WTC11 (cell line): ENCODE results near the gene NXPE3. TPM values are rescaled to one million over a fixed set of nuclear protein-coding genes. Genes with fewer than 3 reads are reported as not detected.

Source experiments
- ATAC-seq: fragments of 200-7000 bp; cut with Tn5 transposase; 2 replicates; pipeline ENCODE4 v1.10.0; 2021; ENCODE audit warnings: mild to moderate bottlenecking, moderate library complexity
- CTCF ChIA-PET: fragments of 300-600 bp; sonication (Branson Sonifier 250); formaldehyde crosslinking; loops from one replicate; lab custom pipeline; 2021; ENCODE audit warnings: antibody characterized with exemption; lab: Charles Lee
- POLR2A ChIA-PET: fragments of 350-600 bp; sonication (Branson Sonifier 250); formaldehyde crosslinking; loops from one replicate; lab custom pipeline; 2021; ENCODE audit warnings: antibody characterized with exemption; lab: Charles Lee
- DNase-seq: peaks from one replicate; pipeline ENCODE4 v3.0.0; 2021; ENCODE audit warnings: low spot score
- H3K27ac Mint-ChIP-seq: 2 replicates; pipeline ENCODE4 v1.8.0; 2021; ENCODE audit warnings: mixed read lengths
- H3K27me3 Mint-ChIP-seq: 2 replicates; pipeline ENCODE4 v1.8.0; 2021; ENCODE audit warnings: low read depth, mild to moderate bottlenecking, moderate library complexity, mixed read lengths
- H3K36me3 Mint-ChIP-seq: 2 replicates; pipeline ENCODE4 v1.8.0; 2021; ENCODE audit warnings: mixed read lengths
- H3K4me1 Mint-ChIP-seq: 2 replicates; pipeline ENCODE4 v1.8.0; 2022; ENCODE audit warnings: mixed read lengths
- H3K4me3 Mint-ChIP-seq: 2 replicates; pipeline ENCODE4 v1.8.0; 2021; ENCODE audit warnings: mild to moderate bottlenecking, moderate library complexity, mixed read lengths
- H3K9me3 Mint-ChIP-seq: 2 replicates; pipeline ENCODE4 v1.8.0; 2021; ENCODE audit warnings: mixed read lengths
- ARID4B ChIP-seq: sonication (generic); formaldehyde crosslinking; IDR thresholded peaks from 2 replicates; pipeline ENCODE4 v1.8.0; 2023; ENCODE audit warnings: missing genetic modification reagents, mild to moderate bottlenecking, borderline replicate concordance
- ATF1 ChIP-seq: sonication (generic); formaldehyde crosslinking; IDR thresholded peaks from 2 replicates; pipeline ENCODE4 v1.8.1; 2023; ENCODE audit warnings: mild to moderate bottlenecking, moderate library complexity, missing genetic modification reagents
- ELF4 ChIP-seq: sonication (generic); formaldehyde crosslinking; IDR thresholded peaks from 2 replicates; pipeline ENCODE4 v1.8.1; 2022; ENCODE audit warnings: low read depth, mild to moderate bottlenecking, moderate library complexity, missing genetic modification reagents
- ERG ChIP-seq: fragments of 250-450 bp; sonication (Bioruptor Pico); IDR thresholded peaks from 2 replicates; pipeline ENCODE4 v1.8.0; 2021; ENCODE audit warnings: mild to moderate bottlenecking
- KAT7 ChIP-seq: sonication (generic); formaldehyde crosslinking; IDR thresholded peaks from 2 replicates; pipeline ENCODE4 v1.8.1; 2023; ENCODE audit warnings: missing genetic modification reagents, mild to moderate bottlenecking, borderline replicate concordance
- NFE2L1 ChIP-seq: sonication (generic); formaldehyde crosslinking; IDR thresholded peaks from 2 replicates; pipeline ENCODE4 v1.8.1; 2023; ENCODE audit warnings: missing genetic modification reagents
- NR3C1 ChIP-seq: sonication (generic); formaldehyde crosslinking; conservative IDR thresholded peaks from 2 replicates; pipeline ENCODE4 v1.8.1; 2023; ENCODE audit warnings: low read depth, mild to moderate bottlenecking, missing genetic modification reagents
- SOX15 ChIP-seq: fragments of 250-450 bp; sonication (Bioruptor Pico); IDR thresholded peaks from 2 replicates; pipeline ENCODE4 v1.9.0; 2021; ENCODE audit warnings: mild to moderate bottlenecking
- TEAD4 ChIP-seq: sonication (generic); formaldehyde crosslinking; IDR thresholded peaks from 2 replicates; pipeline ENCODE4 v1.8.0; 2022; ENCODE audit warnings: mild to moderate bottlenecking, missing genetic modification reagents
- total RNA-seq: library from RNA; stranded (reverse); gene quantifications from 3 replicates; pipeline ENCODE4 v1.2.3, GENCODE V29; 2021
- TF ChIP-seq, protein P1 (sequence below): sonication (generic); formaldehyde crosslinking; IDR thresholded peaks from 2 replicates; pipeline ENCODE4 v1.8.0; 2022; ENCODE audit warnings: mild to moderate bottlenecking, missing genetic modification reagents
- TF ChIP-seq, protein P2 (sequence below): fragments of 250-450 bp; sonication (Bioruptor Pico); IDR thresholded peaks from 2 replicates; pipeline ENCODE4 v1.9.0; 2021; ENCODE audit warnings: moderate library complexity, mild to moderate bottlenecking, inconsistent platforms, borderline replicate concordance
- TF ChIP-seq, protein P3 (sequence below): sonication (generic); formaldehyde crosslinking; IDR thresholded peaks from 2 replicates; pipeline ENCODE4 v1.8.1; 2023; ENCODE audit warnings: mild to moderate bottlenecking, moderate library complexity, missing genetic modification reagents
- TF ChIP-seq, protein P4 (sequence below): sonication (generic); formaldehyde crosslinking; IDR thresholded peaks from 2 replicates; pipeline ENCODE4 v1.8.0; 2023; ENCODE audit warnings: mild to moderate bottlenecking, missing genetic modification reagents
- TF ChIP-seq, protein P5 (sequence below): sonication (generic); formaldehyde crosslinking; IDR thresholded peaks from 2 replicates; pipeline ENCODE4 v1.8.0; 2022; ENCODE audit warnings: missing genetic modification reagents
- TF ChIP-seq, protein P6 (sequence below): sonication (generic); formaldehyde crosslinking; IDR thresholded peaks from 2 replicates; pipeline ENCODE4 v1.8.0; 2022; ENCODE audit warnings: mild to moderate bottlenecking, missing genetic modification reagents

The NXPE3 gene
- total RNA-seq, 1 experiment from 2014 or later = 13.9 TPM

- CTCF ChIA-PET = no interaction called here
- Mint-ChIP-seq H3K4me1 (peaks cover 60% of the 10 kb centered on the region), H3K4me3 (no peak overlapping the region), H3K9me3 (peaks cover 8% of the 10 kb centered on the region), H3K27ac (no peak overlapping the region), H3K36me3 (peaks cover 7% of the 10 kb centered on the region; the same call in 1 of the 2 replicates)
- DNase-seq (no peak), ATAC-seq (no peak)
- TF ChIP-seq, protein P1, sequence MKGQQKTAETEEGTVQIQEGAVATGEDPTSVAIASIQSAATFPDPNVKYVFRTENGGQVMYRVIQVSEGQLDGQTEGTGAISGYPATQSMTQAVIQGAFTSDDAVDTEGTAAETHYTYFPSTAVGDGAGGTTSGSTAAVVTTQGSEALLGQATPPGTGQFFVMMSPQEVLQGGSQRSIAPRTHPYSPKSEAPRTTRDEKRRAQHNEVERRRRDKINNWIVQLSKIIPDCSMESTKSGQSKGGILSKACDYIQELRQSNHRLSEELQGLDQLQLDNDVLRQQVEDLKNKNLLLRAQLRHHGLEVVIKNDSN (CRISPR knock-in tag) = no peak
- TF ChIP-seq NFE2L1 (no peak), ELF4 (CRISPR knock-in tag) (no peak), ATF1 (CRISPR knock-in tag) (no peak), NR3C1 (no peak)
- TF ChIP-seq, protein P2, sequence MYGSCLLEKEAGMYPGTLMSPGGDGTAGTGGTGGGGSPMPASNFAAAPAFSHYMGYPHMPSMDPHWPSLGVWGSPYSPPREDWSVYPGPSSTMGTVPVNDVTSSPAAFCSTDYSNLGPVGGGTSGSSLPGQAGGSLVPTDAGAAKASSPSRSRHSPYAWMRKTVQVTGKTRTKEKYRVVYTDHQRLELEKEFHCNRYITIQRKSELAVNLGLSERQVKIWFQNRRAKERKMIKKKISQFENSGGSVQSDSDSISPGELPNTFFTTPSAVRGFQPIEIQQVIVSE (CRISPR knock-in tag) = no peak
- TF ChIP-seq, protein P3, sequence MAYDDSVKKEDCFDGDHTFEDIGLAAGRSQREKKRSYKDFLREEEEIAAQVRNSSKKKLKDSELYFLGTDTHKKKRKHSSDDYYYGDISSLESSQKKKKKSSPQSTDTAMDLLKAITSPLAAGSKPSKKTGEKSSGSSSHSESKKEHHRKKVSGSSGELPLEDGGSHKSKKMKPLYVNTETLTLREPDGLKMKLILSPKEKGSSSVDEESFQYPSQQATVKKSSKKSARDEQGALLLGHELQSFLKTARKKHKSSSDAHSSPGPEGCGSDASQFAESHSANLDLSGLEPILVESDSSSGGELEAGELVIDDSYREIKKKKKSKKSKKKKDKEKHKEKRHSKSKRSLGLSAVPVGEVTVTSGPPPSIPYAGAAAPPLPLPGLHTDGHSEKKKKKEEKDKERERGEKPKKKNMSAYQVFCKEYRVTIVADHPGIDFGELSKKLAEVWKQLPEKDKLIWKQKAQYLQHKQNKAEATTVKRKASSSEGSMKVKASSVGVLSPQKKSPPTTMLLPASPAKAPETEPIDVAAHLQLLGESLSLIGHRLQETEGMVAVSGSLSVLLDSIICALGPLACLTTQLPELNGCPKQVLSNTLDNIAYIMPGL = no peak
- TF ChIP-seq, all 79 proteins: peak for 0
- H3K27me3 Mint-ChIP-seq = no peaks in the 10 kb centered on the region; the same call in 1 of the 2 replicates
- POLR2A ChIA-PET = no interaction called here
Observed at GRCh38 chr3:101846709-101847108, 67.7 kb downstream of the NXPE3 start.

GRCh38 chr3:101847328-101847727 is 68.3 kb downstream of the NXPE3 start:
- peaks cover 13% of the 10 kb centered on the region for H3K36me3 Mint-ChIP-seq
- CTCF ChIA-PET = interaction anchor here (2.7 kb wide), 1 partner anchor 20 kb away, joined by 10 read pairs; no protein-coding TSS in a partner anchor
- H3K9me3 Mint-ChIP-seq = peaks cover 8% of the 10 kb centered on the region
- no peak overlapping the region for H3K4me3 Mint-ChIP-seq
- H3K4me1 Mint-ChIP-seq = peaks cover 55% of the 10 kb centered on the region
- DNase-seq = no peak
- POLR2A ChIA-PET = no interaction called here
- H3K27me3 Mint-ChIP-seq = no peaks in the 10 kb centered on the region; the same call in 1 of the 2 replicates
- ATAC-seq = no peak
- H3K27ac Mint-ChIP-seq = no peak overlapping the region
- TF ChIP-seq, protein P4, sequence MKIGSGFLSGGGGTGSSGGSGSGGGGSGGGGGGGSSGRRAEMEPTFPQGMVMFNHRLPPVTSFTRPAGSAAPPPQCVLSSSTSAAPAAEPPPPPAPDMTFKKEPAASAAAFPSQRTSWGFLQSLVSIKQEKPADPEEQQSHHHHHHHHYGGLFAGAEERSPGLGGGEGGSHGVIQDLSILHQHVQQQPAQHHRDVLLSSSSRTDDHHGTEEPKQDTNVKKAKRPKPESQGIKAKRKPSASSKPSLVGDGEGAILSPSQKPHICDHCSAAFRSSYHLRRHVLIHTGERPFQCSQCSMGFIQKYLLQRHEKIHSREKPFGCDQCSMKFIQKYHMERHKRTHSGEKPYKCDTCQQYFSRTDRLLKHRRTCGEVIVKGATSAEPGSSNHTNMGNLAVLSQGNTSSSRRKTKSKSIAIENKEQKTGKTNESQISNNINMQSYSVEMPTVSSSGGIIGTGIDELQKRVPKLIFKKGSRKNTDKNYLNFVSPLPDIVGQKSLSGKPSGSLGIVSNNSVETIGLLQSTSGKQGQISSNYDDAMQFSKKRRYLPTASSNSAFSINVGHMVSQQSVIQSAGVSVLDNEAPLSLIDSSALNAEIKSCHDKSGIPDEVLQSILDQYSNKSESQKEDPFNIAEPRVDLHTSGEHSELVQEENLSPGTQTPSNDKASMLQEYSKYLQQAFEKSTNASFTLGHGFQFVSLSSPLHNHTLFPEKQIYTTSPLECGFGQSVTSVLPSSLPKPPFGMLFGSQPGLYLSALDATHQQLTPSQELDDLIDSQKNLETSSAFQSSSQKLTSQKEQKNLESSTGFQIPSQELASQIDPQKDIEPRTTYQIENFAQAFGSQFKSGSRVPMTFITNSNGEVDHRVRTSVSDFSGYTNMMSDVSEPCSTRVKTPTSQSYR (CRISPR knock-in tag) = no peak
- TF ChIP-seq, protein P3 = no peak
- TF ChIP-seq, protein P5, sequence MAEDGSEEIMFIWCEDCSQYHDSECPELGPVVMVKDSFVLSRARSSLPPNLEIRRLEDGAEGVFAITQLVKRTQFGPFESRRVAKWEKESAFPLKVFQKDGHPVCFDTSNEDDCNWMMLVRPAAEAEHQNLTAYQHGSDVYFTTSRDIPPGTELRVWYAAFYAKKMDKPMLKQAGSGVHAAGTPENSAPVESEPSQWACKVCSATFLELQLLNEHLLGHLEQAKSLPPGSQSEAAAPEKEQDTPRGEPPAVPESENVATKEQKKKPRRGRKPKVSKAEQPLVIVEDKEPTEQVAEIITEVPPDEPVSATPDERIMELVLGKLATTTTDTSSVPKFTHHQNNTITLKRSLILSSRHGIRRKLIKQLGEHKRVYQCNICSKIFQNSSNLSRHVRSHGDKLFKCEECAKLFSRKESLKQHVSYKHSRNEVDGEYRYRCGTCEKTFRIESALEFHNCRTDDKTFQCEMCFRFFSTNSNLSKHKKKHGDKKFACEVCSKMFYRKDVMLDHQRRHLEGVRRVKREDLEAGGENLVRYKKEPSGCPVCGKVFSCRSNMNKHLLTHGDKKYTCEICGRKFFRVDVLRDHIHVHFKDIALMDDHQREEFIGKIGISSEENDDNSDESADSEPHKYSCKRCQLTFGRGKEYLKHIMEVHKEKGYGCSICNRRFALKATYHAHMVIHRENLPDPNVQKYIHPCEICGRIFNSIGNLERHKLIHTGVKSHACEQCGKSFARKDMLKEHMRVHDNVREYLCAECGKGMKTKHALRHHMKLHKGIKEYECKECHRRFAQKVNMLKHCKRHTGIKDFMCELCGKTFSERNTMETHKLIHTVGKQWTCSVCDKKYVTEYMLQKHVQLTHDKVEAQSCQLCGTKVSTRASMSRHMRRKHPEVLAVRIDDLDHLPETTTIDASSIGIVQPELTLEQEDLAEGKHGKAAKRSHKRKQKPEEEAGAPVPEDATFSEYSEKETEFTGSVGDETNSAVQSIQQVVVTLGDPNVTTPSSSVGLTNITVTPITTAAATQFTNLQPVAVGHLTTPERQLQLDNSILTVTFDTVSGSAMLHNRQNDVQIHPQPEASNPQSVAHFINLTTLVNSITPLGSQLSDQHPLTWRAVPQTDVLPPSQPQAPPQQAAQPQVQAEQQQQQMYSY (CRISPR knock-in tag) = no peak
- TF ChIP-seq ATF1 (CRISPR knock-in tag) = no peak
- TF ChIP-seq KAT7 (CRISPR knock-in tag) = no peak
- TF ChIP-seq ARID4B (CRISPR knock-in tag) = no peak
- TF ChIP-seq TEAD4 = no peak
- TF ChIP-seq ERG (CRISPR knock-in tag) = no peak
- TF ChIP-seq SOX15 (CRISPR knock-in tag) = no peak
- TF ChIP-seq, protein P6, sequence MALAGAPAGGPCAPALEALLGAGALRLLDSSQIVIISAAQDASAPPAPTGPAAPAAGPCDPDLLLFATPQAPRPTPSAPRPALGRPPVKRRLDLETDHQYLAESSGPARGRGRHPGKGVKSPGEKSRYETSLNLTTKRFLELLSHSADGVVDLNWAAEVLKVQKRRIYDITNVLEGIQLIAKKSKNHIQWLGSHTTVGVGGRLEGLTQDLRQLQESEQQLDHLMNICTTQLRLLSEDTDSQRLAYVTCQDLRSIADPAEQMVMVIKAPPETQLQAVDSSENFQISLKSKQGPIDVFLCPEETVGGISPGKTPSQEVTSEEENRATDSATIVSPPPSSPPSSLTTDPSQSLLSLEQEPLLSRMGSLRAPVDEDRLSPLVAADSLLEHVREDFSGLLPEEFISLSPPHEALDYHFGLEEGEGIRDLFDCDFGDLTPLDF (CRISPR knock-in tag) = no peak
